K562 (cell line): Measurements from ENCODE around the gene USP4. TPM values are rescaled to one million over a fixed set of nuclear protein-coding genes. Genes with fewer than 3 reads are reported as not detected.

ENCODE experiments used
- ATAC-seq: fragments of 200-7000 bp; cut with Tn5 transposase; 3 replicates; pipeline ENCODE4 v1.9.1; 2020; ENCODE audit warnings: moderate library complexity
- BruUV-seq: library from RNA; stranded (reverse); fragments of 400-500 nt; replicated peaks from 2 replicates; lab custom pipeline; 2021; lab: Mats Ljungman, UMichigan
- CTCF ChIA-PET: fragments of 300-600 bp; formaldehyde crosslinking; extraction: SDS; loops from one replicate; lab custom pipeline; 2021; ENCODE audit warnings: low intra/inter-chr PET ratio; lab: Yijun Ruan, JAX
- POLR2A ChIA-PET: fragments of 300-600, 350-650 bp; sonication (Branson Sonifier 250); formaldehyde crosslinking; extraction: SDS; loops from one replicate; lab custom pipeline; 2021; ENCODE audit warnings: antibody characterized with exemption, inconsistent platforms; lab: Yijun Ruan, JAX
- DNase-seq, 4 experiments: peaks; one replicate each; pipeline versions ENCODE4 v3.0.0 to v3.0.0-alpha.2; 2011 to 2018; ENCODE audit warnings: low spot score in 3 of 4, mixed read lengths in 3 of 4; ENCODE audit errors: extremely low read depth in 1 of 4
- FAIRE-seq: peaks from 2 replicates; lab custom pipeline; 2011; peaks lifted over from hg19 to GRCh38; lab: Jason Lieb, UNC
- H2AFZ ChIP-seq: 2 replicates; pipeline ENCODE4 v1.6.0; 2011; ENCODE audit warnings: low read depth, low read length, control low read depth, inconsistent platforms
- H3K27ac ChIP-seq: fragments of 200-600 bp; 3 replicates; pipeline ENCODE4 v1.8.0; 2011; ENCODE audit warnings: low read depth, mild to moderate bottlenecking, control low read depth, inconsistent platforms, low read length, moderate library complexity, mixed read lengths; ENCODE audit errors: extremely low read depth
- H3K27me3 ChIP-seq, 2 experiments: fragments of 300-600 bp in 1 of 2; 2 replicates in 1 of 2; 3 replicates in 1 of 2; pipeline versions ENCODE4 v1.6.0 to v1.8.0; 2011; ENCODE audit warnings: inconsistent platforms in 2 of 2, low read length in 2 of 2, mild to moderate bottlenecking in 1 of 2, mixed read lengths in 1 of 2, moderate library complexity in 1 of 2; ENCODE audit not compliant: control insufficient read depth in 2 of 2, insufficient read depth in 2 of 2
- H3K36me3 ChIP-seq: fragments of 300-600 bp; 3 replicates; pipeline ENCODE4 v1.8.0; 2011; ENCODE audit warnings: mild to moderate bottlenecking, low read length, inconsistent platforms; ENCODE audit not compliant: control insufficient read depth, insufficient read depth
- H3K4me1 ChIP-seq, 2 experiments: fragments of 200-600 bp in 1 of 2; replicated peaks in 1 of 2; 2 replicates in 1 of 2; 3 replicates in 1 of 2; pipeline versions ENCODE4 v1.5.1 to v1.8.0; 2011; ENCODE audit warnings: inconsistent platforms in 2 of 2, low read length in 2 of 2, mild to moderate bottlenecking in 1 of 2, mixed read lengths in 1 of 2, moderate library complexity in 1 of 2; ENCODE audit not compliant: control insufficient read depth in 2 of 2, insufficient read depth in 2 of 2
- H3K4me2 ChIP-seq: 2 replicates; pipeline ENCODE4 v1.6.1; 2011; ENCODE audit warnings: low read length, control low read depth, inconsistent platforms, mixed read lengths; ENCODE audit not compliant: insufficient read depth
- H3K4me3 ChIP-seq: fragments of 200-600 bp; sonication (generic), shearing (Covaris generic); 2 replicates; pipeline ENCODE4 v1.5.1; 2016; ENCODE audit warnings: control low read depth, inconsistent platforms
- H3K79me2 ChIP-seq: fragments of 200-600 bp; 3 replicates; pipeline ENCODE4 v1.8.0; 2011; ENCODE audit warnings: low read length, inconsistent platforms; ENCODE audit not compliant: control insufficient read depth, insufficient read depth
- H3K9ac ChIP-seq, 2 experiments: 2 replicates each; pipeline versions ENCODE4 v1.6.0 to v1.6.1; 2011; ENCODE audit warnings: low read depth in 2 of 2, low read length in 2 of 2, control low read depth in 1 of 2, inconsistent platforms in 1 of 2, mild to moderate bottlenecking in 1 of 2, mixed read lengths in 1 of 2; ENCODE audit not compliant: insufficient read depth in 1 of 2
- H3K9me1 ChIP-seq: one replicate; pipeline ENCODE4 v1.6.0; 2011; ENCODE audit warnings: inconsistent platforms, mild to moderate bottlenecking, low read length, moderate library complexity; ENCODE audit not compliant: control insufficient read depth, insufficient read depth
- H3K9me3 ChIP-seq: replicated peaks from 2 replicates; pipeline ENCODE4 v1.5.1; 2011; ENCODE audit warnings: low read depth, low read length, inconsistent platforms; ENCODE audit not compliant: control insufficient read depth, insufficient read depth
- H4K20me1 ChIP-seq: replicated peaks from 2 replicates; pipeline ENCODE4 v1.6.1; 2011; ENCODE audit warnings: low read length, inconsistent platforms, mixed read lengths; ENCODE audit not compliant: control insufficient read depth, insufficient read depth
- HMGN3 ChIP-seq: IDR thresholded peaks from 2 replicates; pipeline ENCODE4 v1.6.1; 2011; ENCODE audit warnings: borderline replicate concordance, low read depth, mild to moderate bottlenecking, mixed read lengths, low read length; ENCODE audit not compliant: insufficient read length; ENCODE audit errors: extremely low read depth
- HNRNPLL ChIP-seq: fragments of 200-400 bp; formaldehyde crosslinking; IDR thresholded peaks from 2 replicates; pipeline ENCODE4 v1.6.1; 2017; ENCODE audit warnings: low read length, low read depth, mild to moderate bottlenecking; ENCODE audit not compliant: poor library complexity, severe bottlenecking
- SRSF9 ChIP-seq: fragments of 200-400 bp; formaldehyde crosslinking; IDR thresholded peaks from 2 replicates; pipeline ENCODE4 v1.6.1; 2017; ENCODE audit warnings: low read depth, low read length, borderline replicate concordance
- ZBTB1 ChIP-seq: sonication (generic); formaldehyde crosslinking; IDR thresholded peaks from 2 replicates; pipeline ENCODE4 v1.8.1; 2023; ENCODE audit warnings: missing genetic modification reagents, low read depth, mild to moderate bottlenecking, borderline replicate concordance
- ZNF282 ChIP-seq: sonication (generic); formaldehyde crosslinking; IDR thresholded peaks from 2 replicates; pipeline ENCODE4 v1.8.1; 2023; ENCODE audit warnings: missing genetic modification reagents
- ZNF586 ChIP-seq: fragments of 450-650 bp; formaldehyde crosslinking; conservative IDR thresholded peaks from 2 replicates; pipeline ENCODE4 v1.4.0; 2020; ENCODE audit warnings: mild to moderate bottlenecking, moderate library complexity
- ZNF76 ChIP-seq: fragments of 250-450 bp; sonication (Bioruptor Pico); IDR thresholded peaks from 2 replicates; pipeline ENCODE4 v1.4.0; 2020; ENCODE audit warnings: mild to moderate bottlenecking, moderate library complexity, borderline replicate concordance
- WGBS: fragments of 100-300 bp; shearing (Covaris generic); methylation state at CpG from one replicate; pipeline ENCODE4 v1.1.6; 2016; ENCODE audit warnings: low coverage, mixed read lengths; ENCODE audit not compliant: insufficient coverage; ENCODE audit errors: missing lambda C conversion rate; 5-methylcytosine and 5-hydroxymethylcytosine counted together
- in situ Hi-C: fragments of 300-500 bp; cut with MboI; formaldehyde crosslinking; loops from 4 replicates; pipeline ENCODE4 v1.15.0; 2018; ENCODE audit warnings: inconsistent platforms, mixed read lengths
- intact Hi-C: fragments of 100-400 bp; cut with micrococcal nuclease; formaldehyde crosslinking; loops from 2 replicates; pipeline ENCODE4 v1.14.2; 2022
- polyA plus RNA-seq, 8 experiments: library from polyadenylated mRNA; depleted of rRNA in 4 of 8; stranded (reverse) in 5 of 8; unstranded in 3 of 8; fragments of >200 nt; fragmentation: Nextera tagmentation in 2 of 8; fragmentation: Illumina TruSeq in 1 of 8; extraction: Ambion mirVana in 2 of 8; extraction: Trizol in 1 of 8; gene quantifications; 2 replicates each; pipeline versions ENCODE4 v1.2.1 to v1.2.3, GENCODE V29; 2011 to 2014; ENCODE audit warnings: inconsistent platforms in 1 of 8, missing spikeins in 1 of 8
- total RNA-seq, 7 experiments: library from RNA; depleted of rRNA in 6 of 7; stranded (reverse); fragments of >200 nt in 6 of 7; fragmentation: Illumina TruSeq in 2 of 7; extraction: Trizol in 2 of 7; gene quantifications; 2 replicates each; pipeline versions ENCODE4 v1.2.1 to v1.2.3, GENCODE V29; 2011 to 2021; ENCODE audit warnings: low replicate concordance in 1 of 7
- TF ChIP-seq, protein P1 (sequence below): fragments of 450-650 bp; IDR thresholded peaks from 2 replicates; pipeline ENCODE4 v1.6.1; 2016

USP4 gene
- total and polyA plus RNA-seq, 9 of the 15 experiments (the other 6 are each of a cell fraction or from before 2014, with no cell fraction given): 11.8 to 40.4 (median 22.9) TPM

GRCh38 chr3:49370585-49371290 is 30.9 kb upstream of the USP4 start (continued):
- no peak for TF ChIP-seq HMGN3
- no peak for TF ChIP-seq ZNF282
- TF ChIP-seq SRSF9: no peak
- no peak for TF ChIP-seq ZBTB1 (CRISPR knock-in tag)
- TF ChIP-seq, protein P1, sequence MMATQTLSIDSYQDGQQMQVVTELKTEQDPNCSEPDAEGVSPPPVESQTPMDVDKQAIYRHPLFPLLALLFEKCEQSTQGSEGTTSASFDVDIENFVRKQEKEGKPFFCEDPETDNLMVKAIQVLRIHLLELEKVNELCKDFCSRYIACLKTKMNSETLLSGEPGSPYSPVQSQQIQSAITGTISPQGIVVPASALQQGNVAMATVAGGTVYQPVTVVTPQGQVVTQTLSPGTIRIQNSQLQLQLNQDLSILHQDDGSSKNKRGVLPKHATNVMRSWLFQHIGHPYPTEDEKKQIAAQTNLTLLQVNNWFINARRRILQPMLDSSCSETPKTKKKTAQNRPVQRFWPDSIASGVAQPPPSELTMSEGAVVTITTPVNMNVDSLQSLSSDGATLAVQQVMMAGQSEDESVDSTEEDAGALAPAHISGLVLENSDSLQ: no peak
- TF ChIP-seq HNRNPLL: no peak
- no peak for TF ChIP-seq ZNF76 (CRISPR knock-in tag)

DNA sequence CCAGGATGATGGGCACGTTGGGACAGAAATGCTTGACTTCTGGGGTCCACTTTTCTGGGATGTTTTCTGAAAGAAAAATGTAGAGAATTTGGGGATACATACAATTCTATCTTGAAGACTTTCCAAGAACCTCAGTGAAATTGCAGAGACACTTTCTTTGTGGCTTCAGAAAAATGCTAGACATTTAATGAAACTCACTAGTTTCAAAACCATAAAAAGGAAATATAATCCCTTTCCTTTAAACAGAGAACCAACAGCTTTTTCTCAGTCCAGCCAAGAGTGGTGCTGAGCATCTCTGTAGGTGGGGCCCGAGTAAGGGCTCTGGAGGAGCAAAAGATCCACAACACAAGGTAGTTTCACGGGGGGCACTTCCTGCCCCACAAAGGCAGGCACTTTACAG is 22.7 kb upstream of the USP4 start:
- in situ Hi-C loops (no loop called here), intact Hi-C loops (no loop called here)
- WGBS: 78% methylated on average over 3 of the region's 3 CpGs
- Histone ChIP-seq H3K36me3 (peaks cover 83% of the 10 kb centered on the region; the same call in 2 of the 3 replicates), H3K4me2 (no peak overlapping the region), H3K4me3 (no peak overlapping the region), H3K4me1 (peaks cover 0 to 2% of the 10 kb centered on the region in 2 experiments; a peak in 4 of 5 replicates), H3K79me2 (peaks cover 5% of the 10 kb centered on the region; the same call in 1 of the 3 replicates), H2AFZ (no peak overlapping the region), H3K27me3 (no peaks in the 10 kb centered on the region), H3K9me3 (no peaks in the 10 kb centered on the region), H3K27ac (no peak overlapping the region), H4K20me1 (no peaks in the 10 kb centered on the region), H3K9ac (no peak overlapping the region), H3K9me1 (no peaks in the 10 kb centered on the region)
- ChIA-PET CTCF (no interaction called here), POLR2A (interaction anchor here (0.5 kb wide), 1 partner anchor 54 kb away, joined by 3 read pairs; no protein-coding TSS in a partner anchor)
- FAIRE-seq: no peak
- no peak for TF ChIP-seq ZNF586 (CRISPR knock-in tag)
- DNase-seq: no peak
- BruUV-seq: no TSS peak
- ATAC-seq: no peak
